ENCODE results near the gene FRAT2.
"Not testable (repeated sequence)": the region's sequence is repeated elsewhere in the genome, so short reads cannot be mapped to it uniquely, and the experiment has no call there.

The FRAT2 gene

GRCh38 chr10:97355571-97355975 lies 21.0 kb upstream of the FRAT2 start:
- no peak for FAIRE-seq

DNA sequence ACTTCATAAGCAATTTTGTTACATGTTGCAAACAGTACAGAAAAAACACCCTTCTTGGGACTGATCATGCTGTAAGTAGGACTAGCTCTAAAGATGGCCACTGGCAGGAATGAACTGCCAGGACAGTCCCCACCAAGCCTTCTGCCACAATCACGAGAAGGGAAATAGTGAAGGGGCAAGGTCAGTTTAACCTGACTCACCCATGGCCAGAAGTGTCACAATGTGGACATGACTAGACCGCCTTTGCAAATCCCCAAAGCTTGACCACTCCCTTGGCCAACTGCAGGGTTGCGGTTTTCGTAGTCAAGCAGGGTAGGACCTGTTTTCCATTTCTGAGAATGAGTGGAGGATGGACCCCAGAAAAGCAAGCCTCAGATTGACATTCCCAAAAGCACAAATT lies 19.4 kb upstream of the FRAT2 start:
- FAIRE-seq, result no peak

DNA sequence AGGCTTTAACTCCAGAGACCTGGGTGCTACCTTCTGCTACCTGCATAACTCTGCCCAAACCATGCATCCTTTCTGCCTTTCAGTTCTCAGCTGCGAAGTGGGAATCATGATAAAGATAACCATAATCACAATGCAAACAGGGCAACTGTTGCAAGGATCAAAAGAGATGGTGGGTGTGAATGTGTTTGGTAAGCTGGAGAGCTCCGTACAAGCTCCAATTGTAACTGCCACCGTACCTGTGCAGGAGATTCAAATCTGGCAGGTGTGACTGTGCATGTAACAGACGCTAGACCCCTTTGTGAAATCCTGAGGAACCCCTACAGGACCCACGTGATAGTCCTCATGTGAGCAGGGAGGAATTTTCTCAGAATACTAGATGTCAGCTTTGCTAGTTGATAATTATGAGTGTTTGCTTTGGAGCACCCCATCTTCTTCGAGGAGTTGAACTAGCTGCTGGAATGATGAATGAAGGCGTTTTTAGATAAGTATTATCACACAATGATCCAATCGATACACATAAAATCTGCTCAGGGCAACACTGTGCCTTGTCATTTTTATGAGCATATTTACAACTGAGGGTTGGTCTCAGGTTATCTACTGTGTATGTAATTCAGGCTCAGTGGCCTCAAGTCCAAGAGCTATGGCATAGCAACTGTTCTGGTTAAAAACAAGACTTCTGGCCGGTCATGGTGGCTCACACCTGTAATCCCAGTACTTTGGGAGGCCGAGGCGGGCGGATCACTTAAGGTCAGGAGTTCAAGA lies 15.4 kb upstream of the FRAT2 start:
- no peak for FAIRE-seq

GRCh38 chr10:97347317-97347716 lies 12.8 kb upstream of the FRAT2 start:
- no peak for FAIRE-seq

GRCh38 chr10:97343664-97344063 lies 9.1 kb upstream of the FRAT2 start:
- FAIRE-seq, result not testable (repeated sequence)

DNA sequence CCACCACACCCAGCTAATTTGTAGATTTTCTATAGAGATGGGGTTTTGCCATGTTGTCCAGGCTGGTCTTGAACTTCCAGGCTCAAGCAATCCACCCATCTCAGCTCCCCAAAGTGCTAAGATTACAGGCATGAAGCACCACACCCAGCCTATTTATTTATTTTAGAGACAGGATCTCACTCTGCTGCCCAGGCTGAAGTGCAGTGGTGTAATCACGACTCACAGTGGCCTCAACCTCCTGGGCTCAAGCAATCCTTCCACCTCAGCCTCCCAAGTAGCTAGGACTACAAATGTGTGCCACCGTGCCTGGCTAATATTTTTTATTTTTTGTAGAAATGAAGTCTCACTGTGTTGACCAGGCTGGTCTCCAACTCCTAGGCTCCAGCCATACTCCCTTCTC lies 6.9 kb upstream of the FRAT2 start:
- FAIRE-seq, result no peak

- no peak for FAIRE-seq
These were observed 3.5 kb upstream of the FRAT2 start for GRCh38 chr10:97338041-97338440.

GRCh38 chr10:97336942-97337831 lies 2.7 kb upstream of the FRAT2 start:
- no peak for FAIRE-seq

- no peak for FAIRE-seq
These were observed 1.9 kb upstream of the FRAT2 start for GRCh38 chr10:97336446-97336845.

- FAIRE-seq, result no peak
These were observed 1.5 kb upstream of the FRAT2 start for GRCh38 chr10:97336006-97336405.

DNA sequence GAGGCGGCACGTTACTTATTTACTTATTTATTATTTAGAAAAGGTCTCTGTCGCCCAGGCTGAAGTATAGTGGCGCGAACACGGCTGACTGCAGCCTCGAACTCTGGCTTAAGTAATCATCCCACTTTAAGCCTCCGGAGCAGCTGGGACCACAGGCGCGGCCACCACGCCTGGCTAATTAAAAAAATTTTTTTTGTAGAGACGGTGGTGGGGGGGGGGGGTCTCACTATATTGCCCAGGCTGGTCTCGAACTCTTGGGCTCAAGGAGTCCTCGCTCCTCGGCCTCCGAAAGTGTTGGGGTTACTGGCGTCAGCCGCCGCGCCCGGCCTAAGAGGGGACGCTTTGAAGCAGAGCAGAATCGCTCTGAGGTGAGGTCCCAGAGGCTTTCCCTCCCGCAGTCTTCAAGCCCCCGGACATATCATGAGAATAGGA lies 675 bp upstream of the FRAT2 start:
- no peak for FAIRE-seq

- no peak for FAIRE-seq
These were observed 744 bp downstream of the FRAT2 start for GRCh38 chr10:97333601-97334369.

DNA sequence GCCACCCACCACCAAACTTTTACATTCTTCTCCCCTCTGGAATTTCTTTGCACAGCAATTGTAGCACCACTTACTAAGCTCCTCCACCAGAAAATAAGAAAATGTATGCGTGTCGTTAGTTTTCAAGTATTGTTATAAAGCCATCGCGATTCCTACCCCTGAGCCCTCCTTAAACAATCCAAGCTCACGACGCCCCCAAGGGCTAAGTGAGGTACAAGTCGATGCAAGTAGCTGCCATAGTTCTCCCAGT lies 1.3 kb downstream of the FRAT2 start:
- FAIRE-seq, result no peak

GRCh38 chr10:97332591-97333350 lies 1.8 kb downstream of the FRAT2 start:
- no peak for FAIRE-seq

GRCh38 chr10:97331153-97331703 lies 3.3 kb downstream of the FRAT2 start:
- FAIRE-seq, result no peak

- no peak for FAIRE-seq
These were observed 4.8 kb downstream of the FRAT2 start for GRCh38 chr10:97329766-97330165.

GRCh38 chr10:97328646-97329453 lies 5.7 kb downstream of the FRAT2 start:
- no peak for FAIRE-seq

GRCh38 chr10:97327348-97328294 lies 6.9 kb downstream of the FRAT2 start:
- no peak for FAIRE-seq

GRCh38 chr10:97325754-97326153 lies 8.8 kb downstream of the FRAT2 start:
- no peak for FAIRE-seq

DNA sequence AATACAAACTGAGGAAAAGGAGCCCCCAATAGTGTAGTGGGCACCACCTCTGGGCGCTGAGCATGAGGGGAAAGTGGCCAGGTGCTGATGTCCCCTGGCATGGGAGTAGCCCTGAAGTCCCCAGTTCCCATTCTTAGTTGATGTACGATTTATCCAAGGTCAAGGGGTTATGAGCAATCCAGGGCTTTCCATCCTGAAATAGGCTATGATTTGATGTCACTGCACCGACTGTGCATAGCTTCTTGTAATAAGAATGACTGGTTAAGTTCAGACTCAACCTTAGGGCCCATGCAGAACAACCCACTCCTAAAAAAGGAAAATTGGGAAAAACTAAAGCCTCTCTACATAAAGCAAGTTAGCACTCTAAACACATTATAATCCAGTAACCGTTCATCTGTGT lies 11.0 kb downstream of the FRAT2 start:
- no peak for FAIRE-seq

DNA sequence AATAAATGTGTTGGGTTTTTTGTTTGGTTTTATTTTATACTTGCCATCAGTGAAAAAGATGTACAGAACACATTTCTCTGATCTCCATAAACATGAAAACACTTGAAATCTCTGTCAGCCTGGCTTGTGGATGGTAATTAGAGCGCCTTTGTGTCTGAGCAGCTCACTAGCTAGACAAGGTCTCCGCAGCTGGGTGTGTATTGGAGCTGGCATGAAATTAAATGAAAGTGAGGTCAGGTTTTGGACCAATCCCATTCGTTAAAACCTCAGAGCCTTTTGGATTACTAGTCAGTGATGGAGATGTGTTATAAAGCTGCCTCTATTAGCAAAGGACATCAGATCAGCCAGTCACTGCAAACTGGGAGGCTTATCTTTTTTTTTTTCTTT lies 12.7 kb downstream of the FRAT2 start:
- no peak for FAIRE-seq

Data from A204.1 (cell line).